Smooth muscle cell (in vitro differentiated cells): ENCODE results near the gene FOXE3. TPM values are rescaled to one million over a fixed set of nuclear protein-coding genes. Genes with fewer than 3 reads are reported as not detected.

Source experiments
- DNase-seq: peaks from one replicate; lab custom pipeline; 2025; ENCODE audit not compliant: unreplicated experiment; lab: John Stamatoyannopoulos, UW
- H2AFZ ChIP-seq: fragments of 200-600 bp; sonication (generic); 2 replicates; pipeline ENCODE4 v1.6.0; 2016; ENCODE audit warnings: antibody characterized with exemption, low read depth, mild to moderate bottlenecking
- H3F3A ChIP-seq: fragments of 200-600 bp; sonication (generic); 2 replicates; pipeline ENCODE4 v1.6.0; 2017; ENCODE audit warnings: antibody characterized with exemption, low read depth
- H3K27ac ChIP-seq: fragments of 200-600 bp; sonication (generic); 2 replicates; pipeline ENCODE4 v1.5.1; 2016; ENCODE audit warnings: low read depth, mild to moderate bottlenecking
- H3K27me3 ChIP-seq: fragments of 200-600 bp; sonication (generic); 2 replicates; pipeline ENCODE4 v1.6.1; 2016; ENCODE audit warnings: low read depth, mild to moderate bottlenecking
- H3K36me3 ChIP-seq: fragments of 200-600 bp; sonication (generic); 2 replicates; pipeline ENCODE4 v1.5.1; 2016; ENCODE audit warnings: low read depth
- H3K4me1 ChIP-seq: fragments of 200-600 bp; sonication (generic); 2 replicates; pipeline ENCODE4 v1.5.1; 2016; ENCODE audit warnings: low read depth
- H3K4me2 ChIP-seq: fragments of 200-600 bp; sonication (generic); 2 replicates; pipeline ENCODE4 v1.6.0; 2016; ENCODE audit warnings: mild to moderate bottlenecking
- H3K4me3 ChIP-seq: fragments of 200-600 bp; sonication (generic); 2 replicates; pipeline ENCODE4 v1.5.1; 2016; ENCODE audit warnings: mild to moderate bottlenecking
- H3K79me2 ChIP-seq: fragments of 200-600 bp; sonication (generic); 2 replicates; pipeline ENCODE4 v1.6.0; 2016; ENCODE audit warnings: low read depth, mild to moderate bottlenecking
- H3K9ac ChIP-seq: fragments of 200-600 bp; sonication (generic); 2 replicates; pipeline ENCODE4 v1.6.0; 2016; ENCODE audit warnings: low read depth
- H3K9me3 ChIP-seq: fragments of 200-600 bp; sonication (generic); replicated peaks from 2 replicates; pipeline ENCODE4 v1.5.1; 2016; ENCODE audit warnings: low read depth
- H4K20me1 ChIP-seq: fragments of 200-600 bp; sonication (generic); 2 replicates; pipeline ENCODE4 v1.6.0; 2016; ENCODE audit warnings: low read depth
- CTCF ChIP-seq: fragments of 200-600 bp; sonication (generic); IDR thresholded peaks from 2 replicates; pipeline ENCODE4 v1.5.1; 2017; ENCODE audit warnings: borderline replicate concordance, mild to moderate bottlenecking, antibody characterized with exemption; ENCODE audit not compliant: insufficient read depth, poor library complexity, severe bottlenecking
- WGBS: methylation state at CpG from one replicate; pipeline ENCODE4 v1.1.7; 2016; ENCODE audit warnings: low lambda C conversion rate; 5-methylcytosine and 5-hydroxymethylcytosine counted together
- polyA plus RNA-seq: library from polyadenylated mRNA; unstranded; fragments of >200 nt; fragmentation: Nextera tagmentation; extraction: Ambion mirVana; gene quantifications from 2 replicates; pipeline ENCODE4 v1.2.1, GENCODE V29; 2016
- total RNA-seq: library from RNA; depleted of rRNA; stranded (reverse); fragments of >200 nt; gene quantifications from 2 replicates; pipeline ENCODE4 v1.2.3, GENCODE V29; 2014

FOXE3 gene
- total and polyA plus RNA-seq, 2 experiments from 2014 or later = not detected

DNA sequence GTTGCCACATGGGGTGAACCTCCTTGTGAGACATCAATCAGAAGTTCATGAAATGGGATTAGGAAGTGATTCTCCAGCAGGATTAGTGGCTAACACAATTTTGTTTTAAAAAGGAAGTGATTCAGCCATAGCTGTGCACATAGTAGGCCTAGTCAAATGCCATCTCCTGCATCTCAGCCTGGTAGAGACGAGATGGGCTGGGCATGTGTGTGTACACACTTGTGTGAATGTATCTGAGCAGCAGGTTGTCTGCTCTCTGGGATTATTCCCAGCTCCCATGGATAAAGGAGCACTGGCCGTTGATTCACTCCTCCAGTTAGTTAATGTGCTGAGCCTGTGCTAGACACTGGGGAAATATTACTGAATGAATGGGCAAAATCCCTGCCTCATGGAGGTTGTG, 2.0 kb downstream of the FOXE3 start:
- H3K9me3 ChIP-seq = no peaks in the 10 kb centered on the region
- H3K9ac ChIP-seq = no peak overlapping the region
- 80% methylated on average over 2 of the region's 2 CpGs for WGBS
- no peak for DNase-seq
- no peak overlapping the region for H3K27ac ChIP-seq
- no peak for TF ChIP-seq CTCF
- H3K4me2 ChIP-seq = no peak overlapping the region
- H3K4me3 ChIP-seq = no peak overlapping the region
- no peaks in the 10 kb centered on the region for H4K20me1 ChIP-seq
- no peaks in the 10 kb centered on the region for H3K36me3 ChIP-seq
- no peaks in the 10 kb centered on the region for H3K4me1 ChIP-seq
- no peak overlapping the region for H2AFZ ChIP-seq
- H3K79me2 ChIP-seq = no peaks in the 10 kb centered on the region
- peaks cover 97% of the 10 kb centered on the region for H3K27me3 ChIP-seq
- no peaks in the 10 kb centered on the region for H3F3A ChIP-seq

GRCh38 chr1:47418681-47419325, 2.7 kb downstream of the FOXE3 start:
- Histone ChIP-seq H3K27me3 (peaks cover 97% of the 10 kb centered on the region), H2AFZ (no peak overlapping the region)
- TF ChIP-seq CTCF = no peak

DNA sequence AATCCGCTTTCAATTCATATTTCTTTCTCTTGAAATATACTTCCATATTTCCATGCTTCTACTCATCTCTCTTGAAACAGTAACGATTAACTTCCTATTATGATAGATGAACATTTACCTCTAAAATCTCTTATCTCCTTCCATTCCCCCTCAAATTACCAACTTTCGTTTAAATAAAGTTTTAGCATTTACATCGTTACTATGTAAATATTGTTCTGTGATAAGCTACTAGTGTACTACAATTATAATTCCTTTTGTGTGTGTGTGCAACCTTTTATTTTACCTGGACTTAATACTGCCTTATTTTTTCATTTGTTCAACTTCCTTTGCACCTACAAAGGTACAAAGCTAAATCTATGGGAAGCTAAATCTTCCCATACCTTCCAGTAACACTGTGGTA, 4.5 kb downstream of the FOXE3 start:
- Histone ChIP-seq H3K9me3 (no peaks in the 10 kb centered on the region), H3K4me2 (no peak overlapping the region), H3K27ac (no peak overlapping the region), H3K27me3 (peaks cover 97% of the 10 kb centered on the region), H3K4me1 (no peaks in the 10 kb centered on the region), H3K36me3 (no peaks in the 10 kb centered on the region), H3F3A (no peaks in the 10 kb centered on the region), H2AFZ (no peak overlapping the region), H3K79me2 (no peaks in the 10 kb centered on the region), H3K4me3 (no peak overlapping the region), H4K20me1 (no peaks in the 10 kb centered on the region), H3K9ac (no peak overlapping the region)
- whole genome bisulfite sequencing = 93% methylated on average over 4 of the region's 4 CpGs
- no peak for TF ChIP-seq CTCF
- no peak for DNase-seq

More at GRCh38 chr1:47418681-47419325, 2.7 kb downstream of the FOXE3 start:
- H4K20me1 ChIP-seq = no peaks in the 10 kb centered on the region
- H3K9me3 ChIP-seq = no peaks in the 10 kb centered on the region
- no peak overlapping the region for H3K9ac ChIP-seq
- H3K4me2 ChIP-seq = no peak overlapping the region
- no peaks in the 10 kb centered on the region for H3K4me1 ChIP-seq
- no peaks in the 10 kb centered on the region for H3F3A ChIP-seq
- no peak for DNase-seq
- 84% methylated on average over 6 of the region's 6 CpGs for WGBS
- no peak overlapping the region for H3K27ac ChIP-seq
- no peaks in the 10 kb centered on the region for H3K79me2 ChIP-seq
- H3K4me3 ChIP-seq = no peak overlapping the region
- no peaks in the 10 kb centered on the region for H3K36me3 ChIP-seq

DNA sequence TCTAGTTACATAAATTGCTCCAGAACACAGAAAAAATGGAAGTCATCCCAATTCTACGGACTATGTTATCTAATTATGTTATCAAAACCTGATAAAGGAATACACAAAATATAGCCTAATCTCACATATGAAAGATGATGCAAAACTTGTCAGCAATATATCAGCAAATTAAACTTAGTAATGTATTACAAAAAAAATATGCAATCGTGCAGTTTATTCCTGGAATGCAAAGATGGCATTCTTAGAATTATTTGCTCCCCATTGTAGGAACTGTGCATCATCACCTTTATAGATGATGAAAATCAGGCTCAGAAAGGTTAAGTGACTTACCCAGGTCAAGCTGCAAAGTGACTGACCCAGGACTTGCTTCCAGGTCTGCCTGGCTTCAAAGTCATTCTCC, 7.8 kb downstream of the FOXE3 start:
- no peak overlapping the region for H3K9ac ChIP-seq
- no peaks in the 10 kb centered on the region for H3K4me1 ChIP-seq
- 38% methylated on average over 2 of the region's 2 CpGs for WGBS
- no peaks in the 10 kb centered on the region for H3K79me2 ChIP-seq
- H3K27ac ChIP-seq = no peak overlapping the region
- no peaks in the 10 kb centered on the region for H3K9me3 ChIP-seq
- H4K20me1 ChIP-seq = no peaks in the 10 kb centered on the region
- no peaks in the 10 kb centered on the region for H3F3A ChIP-seq
- H3K4me2 ChIP-seq = no peak overlapping the region
- H3K27me3 ChIP-seq = peaks cover 100% of the 10 kb centered on the region
- no peak overlapping the region for H2AFZ ChIP-seq
- DNase-seq = no peak
- TF ChIP-seq CTCF = no peak
- H3K4me3 ChIP-seq = no peak overlapping the region
- no peaks in the 10 kb centered on the region for H3K36me3 ChIP-seq
